ENCODE results near the gene DISC1.

Gene DISC1

GRCh38 chr1:231970684-231971083, 344.1 kb downstream of the DISC1 start:
- Histone ChIP-seq H3K27me3 (ENCODE audit: insufficient read depth, poor library complexity, severe bottlenecking) (no peaks in the 10 kb centered on the region), H3K27ac (ENCODE audit: poor library complexity, severe bottlenecking) (no peak overlapping the region), H3K4me1 (ENCODE audit: insufficient read depth, poor library complexity, severe bottlenecking) (no peaks in the 10 kb centered on the region), H3K36me3 (ENCODE audit: low read depth) (no peaks in the 10 kb centered on the region), H3K4me3 (ENCODE audit: severe bottlenecking) (no peak overlapping the region), H3K9me3 (ENCODE audit: severe bottlenecking) (no peaks in the 10 kb centered on the region)
- TF ChIP-seq CTCF (IDR thresholded peaks at IDR 0.05; ENCODE audit: poor library complexity, severe bottlenecking), result no peak
- no peak for DNase-seq (ENCODE audit: low spot score)
- no peak for ATAC-seq (ENCODE audit: low read depth)

- Histone ChIP-seq H3K36me3 (ENCODE audit: low read depth) (no peaks in the 10 kb centered on the region), H3K4me3 (ENCODE audit: severe bottlenecking) (no peak overlapping the region), H3K27me3 (ENCODE audit: insufficient read depth, poor library complexity, severe bottlenecking) (no peaks in the 10 kb centered on the region), H3K4me1 (ENCODE audit: insufficient read depth, poor library complexity, severe bottlenecking) (no peaks in the 10 kb centered on the region), H3K9me3 (ENCODE audit: severe bottlenecking) (no peaks in the 10 kb centered on the region), H3K27ac (ENCODE audit: poor library complexity, severe bottlenecking) (no peak overlapping the region)
- ATAC-seq (ENCODE audit: low read depth) (peak; percentile 36; the same call in 1 of the 3 replicates), DNase-seq (ENCODE audit: low spot score) (no peak)
- no peak for TF ChIP-seq CTCF (IDR thresholded peaks at IDR 0.05; ENCODE audit: poor library complexity, severe bottlenecking)
Measured at GRCh38 chr1:231971397-231972110, 345.0 kb downstream of the DISC1 start.

- ATAC-seq (ENCODE audit: low read depth), result no peak
- no peak for DNase-seq (ENCODE audit: low spot score)
- no peak for TF ChIP-seq CTCF (IDR thresholded peaks at IDR 0.05; ENCODE audit: poor library complexity, severe bottlenecking)
- no peaks in the 10 kb centered on the region for H3K36me3 ChIP-seq (ENCODE audit: low read depth)
- H3K27me3 ChIP-seq (ENCODE audit: insufficient read depth, poor library complexity, severe bottlenecking), result no peaks in the 10 kb centered on the region
- no peak overlapping the region for H3K4me3 ChIP-seq (ENCODE audit: severe bottlenecking)
- H3K4me1 ChIP-seq (ENCODE audit: insufficient read depth, poor library complexity, severe bottlenecking), result no peaks in the 10 kb centered on the region
- no peak overlapping the region for H3K27ac ChIP-seq (ENCODE audit: poor library complexity, severe bottlenecking)
- no peaks in the 10 kb centered on the region for H3K9me3 ChIP-seq (ENCODE audit: severe bottlenecking)
Measured at GRCh38 chr1:231972111-231972445, 345.5 kb downstream of the DISC1 start.

GRCh38 chr1:231973830-231974229, 347.2 kb downstream of the DISC1 start:
- Histone ChIP-seq H3K27me3 (ENCODE audit: insufficient read depth, poor library complexity, severe bottlenecking) (no peaks in the 10 kb centered on the region), H3K27ac (ENCODE audit: poor library complexity, severe bottlenecking) (no peak overlapping the region), H3K9me3 (ENCODE audit: severe bottlenecking) (no peaks in the 10 kb centered on the region), H3K4me3 (ENCODE audit: severe bottlenecking) (no peak overlapping the region), H3K36me3 (ENCODE audit: low read depth) (no peaks in the 10 kb centered on the region), H3K4me1 (ENCODE audit: insufficient read depth, poor library complexity, severe bottlenecking) (no peaks in the 10 kb centered on the region)
- no peak for DNase-seq (ENCODE audit: low spot score)
- ATAC-seq (ENCODE audit: low read depth), result no peak
- no peak for TF ChIP-seq CTCF (IDR thresholded peaks at IDR 0.05; ENCODE audit: poor library complexity, severe bottlenecking)

- no peak overlapping the region for H3K27ac ChIP-seq (ENCODE audit: poor library complexity, severe bottlenecking)
- DNase-seq (ENCODE audit: low spot score) (no peak), ATAC-seq (ENCODE audit: low read depth) (no peak)
- no peaks in the 10 kb centered on the region for H3K27me3 ChIP-seq (ENCODE audit: insufficient read depth, poor library complexity, severe bottlenecking)
- H3K9me3 ChIP-seq (ENCODE audit: severe bottlenecking), result no peaks in the 10 kb centered on the region
- H3K4me1 ChIP-seq (ENCODE audit: insufficient read depth, poor library complexity, severe bottlenecking), result no peaks in the 10 kb centered on the region
- H3K4me3 ChIP-seq (ENCODE audit: severe bottlenecking), result no peak overlapping the region
- H3K36me3 ChIP-seq (ENCODE audit: low read depth), result no peaks in the 10 kb centered on the region
- TF ChIP-seq CTCF (IDR thresholded peaks at IDR 0.05; ENCODE audit: poor library complexity, severe bottlenecking), result no peak
Measured at GRCh38 chr1:231976231-231976630, 349.6 kb downstream of the DISC1 start.

All from RWPE2 (cell line).